HEK293 (cell line): ENCODE data around the gene ZNHIT2.

ENCODE experiments used
- CTCF ChIA-PET: fragments of 350-600 bp; formaldehyde crosslinking; extraction: SDS; loops from one replicate; lab custom pipeline; 2021; ENCODE audit warnings: antibody characterized with exemption; lab: Yijun Ruan, JAX
- POLR2A ChIA-PET: fragments of 300-600 bp; formaldehyde crosslinking; extraction: SDS; loops from one replicate; lab custom pipeline; 2020; ENCODE audit warnings: antibody characterized with exemption, inconsistent platforms; lab: Yijun Ruan, JAX
- H3K27ac ChIP-seq: fragments of 200-500 bp; sonication (Bioruptor generic); 2 replicates; pipeline ENCODE4 v1.5.1; 2014; ENCODE audit warnings: low read depth, low read length, control low read depth, inconsistent platforms; ENCODE audit errors: extremely low read depth
- H3K36me3 ChIP-seq, 2 experiments: fragments of 200-500 bp in 1 of 2; sonication (Bioruptor generic) in 1 of 2; 1 replicate in 1 of 2; 2 replicates in 1 of 2; pipeline ENCODE4 v1.5.1; 2014 to 2017; ENCODE audit warnings: inconsistent platforms in 2 of 2, low read length in 2 of 2; ENCODE audit not compliant: control insufficient read depth in 2 of 2, insufficient read depth in 1 of 2
- H3K4me1 ChIP-seq: fragments of 200-500 bp; sonication (Bioruptor generic); 2 replicates; pipeline ENCODE4 v1.5.1; 2014; ENCODE audit warnings: mild to moderate bottlenecking, low read length, inconsistent platforms; ENCODE audit not compliant: control insufficient read depth, insufficient read depth
- H3K4me3 ChIP-seq: 2 replicates; pipeline ENCODE4 v1.5.1; 2011; ENCODE audit warnings: low read depth, mild to moderate bottlenecking, control low read depth, low read length, moderate library complexity
- H3K9me3 ChIP-seq: fragments of 200-500 bp; sonication (Bioruptor generic); 2 replicates; pipeline ENCODE4 v1.5.1; 2014; ENCODE audit warnings: low read depth, low read length, inconsistent platforms; ENCODE audit not compliant: control insufficient read depth, insufficient read depth
- ATF2 ChIP-seq: fragments of 450-650 bp; formaldehyde crosslinking; IDR thresholded peaks from 2 replicates; pipeline ENCODE4 v1.5.1; 2016; ENCODE audit warnings: missing biosample characterization, missing genetic modification characterization, low read depth
- BCL11B ChIP-seq: fragments of 450-650 bp; formaldehyde crosslinking; IDR thresholded peaks from 2 replicates; pipeline ENCODE4 v1.5.1; 2016; ENCODE audit warnings: low read depth, missing biosample characterization, missing genetic modification characterization
- GLIS2 ChIP-seq: fragments of 450-650 bp; formaldehyde crosslinking; IDR thresholded peaks from 2 replicates; pipeline ENCODE4 v1.5.1; 2016; ENCODE audit warnings: missing biosample characterization, missing genetic modification characterization
- MZF1 ChIP-seq: fragments of 450-650 bp; formaldehyde crosslinking; IDR thresholded peaks from 2 replicates; pipeline ENCODE4 v1.5.1; 2017; ENCODE audit warnings: missing biosample characterization, missing genetic modification characterization, borderline replicate concordance
- ZBTB1 ChIP-seq: fragments of 450-650 bp; formaldehyde crosslinking; IDR thresholded peaks from 2 replicates; pipeline ENCODE4 v1.5.1; 2016; ENCODE audit warnings: missing biosample characterization, missing genetic modification characterization
- ZFP3 ChIP-seq: fragments of 450-650 bp; formaldehyde crosslinking; IDR thresholded peaks from 2 replicates; pipeline ENCODE4 v1.5.1; 2016; ENCODE audit warnings: low read depth, missing biosample characterization, missing genetic modification characterization
- ZNF138 ChIP-seq: fragments of 450-650 bp; formaldehyde crosslinking; IDR thresholded peaks from 2 replicates; pipeline ENCODE4 v1.5.1; 2016; ENCODE audit warnings: missing biosample characterization, missing genetic modification characterization, borderline replicate concordance
- ZNF16 ChIP-seq: fragments of 450-650 bp; formaldehyde crosslinking; IDR thresholded peaks from 2 replicates; pipeline ENCODE4 v1.5.1; 2016; ENCODE audit warnings: low read depth, missing biosample characterization, missing genetic modification characterization
- ZNF18 ChIP-seq: fragments of 450-650 bp; formaldehyde crosslinking; IDR thresholded peaks from 2 replicates; pipeline ENCODE4 v1.5.1; 2016; ENCODE audit warnings: missing biosample characterization, missing genetic modification characterization
- ZNF19 ChIP-seq: fragments of 450-650 bp; formaldehyde crosslinking; IDR thresholded peaks from 2 replicates; pipeline ENCODE4; 2016; ENCODE audit warnings: missing biosample characterization, missing genetic modification characterization, low read depth
- ZNF362 ChIP-seq: fragments of 450-650 bp; formaldehyde crosslinking; IDR thresholded peaks from 2 replicates; pipeline ENCODE4 v1.5.1; 2016; ENCODE audit warnings: missing biosample characterization, missing genetic modification characterization
- ZNF416 ChIP-seq: fragments of 450-650 bp; formaldehyde crosslinking; IDR thresholded peaks from 2 replicates; pipeline ENCODE4 v1.5.1; 2016; ENCODE audit warnings: missing biosample characterization, missing genetic modification characterization
- ZNF433 ChIP-seq: fragments of 450-650 bp; formaldehyde crosslinking; IDR thresholded peaks from 2 replicates; pipeline ENCODE4 v1.5.1; 2016; ENCODE audit warnings: missing biosample characterization, missing genetic modification characterization, low read depth
- ZNF791 ChIP-seq: fragments of 450-650 bp; formaldehyde crosslinking; IDR thresholded peaks from 2 replicates; pipeline ENCODE4 v1.5.1; 2016; ENCODE audit warnings: missing biosample characterization, missing genetic modification characterization
- ZNF843 ChIP-seq: fragments of 450-650 bp; formaldehyde crosslinking; IDR thresholded peaks from 2 replicates; pipeline ENCODE4 v1.5.1; 2016; ENCODE audit warnings: missing biosample characterization, missing genetic modification characterization
- TF ChIP-seq, protein P1 (sequence below): fragments of 450-650 bp; IDR thresholded peaks from 2 replicates; pipeline ENCODE4 v1.5.1; 2018; ENCODE audit warnings: missing biosample characterization, missing genetic modification characterization
- TF ChIP-seq, protein P2 (sequence below): fragments of 450-650 bp; IDR thresholded peaks from 2 replicates; pipeline ENCODE4 v1.5.1; 2018; ENCODE audit warnings: missing biosample characterization, mild to moderate bottlenecking, missing genetic modification characterization

The ZNHIT2 gene

DNA sequence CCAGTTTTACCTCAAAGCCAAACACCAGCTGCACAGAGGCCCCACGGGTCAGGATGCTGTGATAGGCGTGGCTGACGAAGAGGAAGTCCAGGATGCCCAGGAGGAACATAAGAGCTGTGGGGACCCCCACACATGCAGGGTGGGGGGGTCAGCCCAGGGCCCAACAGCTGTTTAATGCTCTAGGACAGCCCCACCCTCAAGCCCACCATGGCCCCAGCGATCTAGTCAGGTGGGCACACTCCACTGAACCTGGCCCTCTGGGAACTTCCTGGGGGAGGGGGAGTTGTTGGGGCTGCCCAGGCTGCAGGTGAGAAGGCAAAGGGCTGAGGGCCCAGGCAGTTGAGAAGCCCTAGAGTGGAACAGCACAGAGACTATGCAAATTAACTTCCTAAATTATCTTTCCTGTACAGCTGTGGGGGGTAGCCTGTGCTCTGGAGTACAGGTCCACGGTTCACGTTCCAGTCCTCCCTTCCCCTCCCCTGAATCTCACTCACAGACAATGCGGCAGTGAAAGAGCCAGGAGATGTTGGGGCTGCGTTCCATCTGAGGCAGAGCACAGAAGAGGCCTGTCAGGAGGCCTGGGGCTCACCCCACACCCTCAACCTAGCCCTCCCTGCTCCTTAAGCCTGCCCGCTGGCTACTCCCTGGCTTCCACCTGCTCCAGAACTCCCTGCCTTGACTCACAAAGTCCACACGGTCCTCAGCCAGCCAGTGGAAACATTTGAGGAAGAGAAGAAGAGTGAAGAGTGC is 14.9 kb upstream of the ZNHIT2 start:
- POLR2A ChIA-PET, result interaction anchor here (0.6 to 2.5 kb wide), 3 partner anchors 10 to 118 kb away, joined by 3 to 24 read pairs (median 3); partner anchors contain the start of genes FAU and MRPL49
- TF ChIP-seq GLIS2 (tag by site-specific recombination) (0 out of 2 replicates have a peak, but pooled peaks have one; percentile 10), ZNF19 (tag by site-specific recombination) (no peak), ZNF138 (tag by site-specific recombination) (no peak)
- CTCF ChIA-PET, result interaction anchor here (0.9 to 1.2 kb wide), 3 partner anchors 10 to 14 kb away, joined by 3 read pairs; partner anchors contain the start of genes FAU and MRPL49
- no peak overlapping the region for H3K4me3 ChIP-seq
- H3K27ac ChIP-seq, result no peak overlapping the region
- H3K9me3 ChIP-seq, result no peaks in the 10 kb centered on the region
- no peaks in the 10 kb centered on the region; the same call in 1 of the 2 replicates for H3K4me1 ChIP-seq
- peaks cover 0 to 56% of the 10 kb centered on the region in 2 experiments; a peak in 1 of 3 replicates for H3K36me3 ChIP-seq

DNA sequence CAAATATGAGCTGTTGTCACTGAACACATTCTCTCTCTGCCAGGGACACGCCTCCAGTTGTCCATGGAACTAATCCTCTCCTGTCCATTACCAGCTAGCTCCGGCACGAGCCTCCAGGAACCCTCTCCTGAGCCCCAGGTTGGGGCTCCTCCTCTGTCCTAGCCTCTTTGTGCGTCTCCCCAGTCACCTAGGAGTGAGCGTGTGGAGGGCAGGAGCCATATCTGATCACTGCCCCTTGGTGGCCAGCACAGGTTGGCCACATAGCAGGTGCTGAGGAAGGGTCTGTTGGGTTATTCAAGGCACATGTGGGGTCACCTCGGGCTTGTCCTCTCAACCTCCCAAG is 14.4 kb upstream of the ZNHIT2 start:
- ChIA-PET CTCF (interaction anchor here (0.9 to 1.2 kb wide), 3 partner anchors 10 to 14 kb away, joined by 3 read pairs; partner anchors contain the start of genes FAU and MRPL49), POLR2A (interaction anchor here (0.6 to 2.5 kb wide), 2 partner anchors 10 to 118 kb away, joined by 3 to 24 read pairs; partner anchors contain the start of genes FAU and MRPL49)
- no peak for TF ChIP-seq ZNF416 (tag by site-specific recombination)
- no peak for TF ChIP-seq ZNF18 (tag by site-specific recombination)
- TF ChIP-seq MZF1, result no peak
- no peak for TF ChIP-seq BCL11B (tag by site-specific recombination)
- TF ChIP-seq, protein P1, sequence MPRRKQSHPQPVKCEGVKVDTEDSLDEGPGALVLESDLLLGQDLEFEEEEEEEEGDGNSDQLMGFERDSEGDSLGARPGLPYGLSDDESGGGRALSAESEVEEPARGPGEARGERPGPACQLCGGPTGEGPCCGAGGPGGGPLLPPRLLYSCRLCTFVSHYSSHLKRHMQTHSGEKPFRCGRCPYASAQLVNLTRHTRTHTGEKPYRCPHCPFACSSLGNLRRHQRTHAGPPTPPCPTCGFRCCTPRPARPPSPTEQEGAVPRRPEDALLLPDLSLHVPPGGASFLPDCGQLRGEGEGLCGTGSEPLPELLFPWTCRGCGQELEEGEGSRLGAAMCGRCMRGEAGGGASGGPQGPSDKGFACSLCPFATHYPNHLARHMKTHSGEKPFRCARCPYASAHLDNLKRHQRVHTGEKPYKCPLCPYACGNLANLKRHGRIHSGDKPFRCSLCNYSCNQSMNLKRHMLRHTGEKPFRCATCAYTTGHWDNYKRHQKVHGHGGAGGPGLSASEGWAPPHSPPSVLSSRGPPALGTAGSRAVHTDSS (tag by site-specific recombination), result no peak
- no peaks in the 10 kb centered on the region; the same call in 1 of the 2 replicates for H3K4me1 ChIP-seq
- H3K36me3 ChIP-seq, result peaks cover 0 to 62% of the 10 kb centered on the region in 2 experiments; a peak in 1 of 3 replicates
- H3K27ac ChIP-seq, result no peak overlapping the region
- H3K4me3 ChIP-seq, result no peak overlapping the region
- no peaks in the 10 kb centered on the region for H3K9me3 ChIP-seq

- H3K9me3 ChIP-seq, result no peaks in the 10 kb centered on the region
- ChIA-PET POLR2A (interaction anchor here (0.8 to 2.5 kb wide), 2 partner anchors 9 to 131 kb away, joined by 3 to 24 read pairs; partner anchors contain the start of genes FAU, MRPL49 and POLA2), CTCF (interaction anchor here (0.9 to 1.2 kb wide), 3 partner anchors 9 to 13 kb away, joined by 3 read pairs; partner anchors contain the start of genes FAU and MRPL49)
- TF ChIP-seq ZNF791 (tag by site-specific recombination), result no peak
- no peak for TF ChIP-seq ZNF843 (tag by site-specific recombination)
- no peak for TF ChIP-seq ATF2 (tag by site-specific recombination)
- TF ChIP-seq, protein P2, sequence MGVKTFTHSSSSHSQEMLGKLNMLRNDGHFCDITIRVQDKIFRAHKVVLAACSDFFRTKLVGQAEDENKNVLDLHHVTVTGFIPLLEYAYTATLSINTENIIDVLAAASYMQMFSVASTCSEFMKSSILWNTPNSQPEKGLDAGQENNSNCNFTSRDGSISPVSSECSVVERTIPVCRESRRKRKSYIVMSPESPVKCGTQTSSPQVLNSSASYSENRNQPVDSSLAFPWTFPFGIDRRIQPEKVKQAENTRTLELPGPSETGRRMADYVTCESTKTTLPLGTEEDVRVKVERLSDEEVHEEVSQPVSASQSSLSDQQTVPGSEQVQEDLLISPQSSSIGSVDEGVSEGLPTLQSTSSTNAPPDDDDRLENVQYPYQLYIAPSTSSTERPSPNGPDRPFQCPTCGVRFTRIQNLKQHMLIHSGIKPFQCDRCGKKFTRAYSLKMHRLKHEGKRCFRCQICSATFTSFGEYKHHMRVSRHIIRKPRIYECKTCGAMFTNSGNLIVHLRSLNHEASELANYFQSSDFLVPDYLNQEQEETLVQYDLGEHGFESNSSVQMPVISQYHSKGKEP (tag by site-specific recombination), result no peak
- no peak for TF ChIP-seq ZBTB1 (tag by site-specific recombination)
- no peak for TF ChIP-seq ZNF16 (tag by site-specific recombination)
- TF ChIP-seq ZFP3, result no peak
- no peak for TF ChIP-seq ZNF433 (tag by site-specific recombination)
- no peak for TF ChIP-seq ZNF18 (tag by site-specific recombination)
- TF ChIP-seq ZNF362 (tag by site-specific recombination), result no peak
- TF ChIP-seq, protein P1 (tag by site-specific recombination), result no peak
Measured at GRCh38 chr11:65131417-65131776, 13.9 kb upstream of the ZNHIT2 start.

More at GRCh38 chr11:65131417-65131776, 13.9 kb upstream of the ZNHIT2 start:
- H3K36me3 ChIP-seq, result peaks cover 0 to 67% of the 10 kb centered on the region in 2 experiments; a peak in 1 of 3 replicates
- no peak overlapping the region for H3K4me3 ChIP-seq
- no peaks in the 10 kb centered on the region; the same call in 1 of the 2 replicates for H3K4me1 ChIP-seq
- H3K27ac ChIP-seq, result no peak overlapping the region
